Brain microvascular endothelial cell (primary cell): ENCODE measurements around the gene CDX2.

Experiments
- DNase-seq: peaks from one replicate; pipeline ENCODE4 v3.0.0-alpha.2; 2020
- H3K27ac ChIP-seq: fragments of 250-450 bp; sonication (Bioruptor Pico); 2 replicates; pipeline ENCODE4 v1.5.1; 2020; ENCODE audit warnings: mild to moderate bottlenecking, moderate library complexity
- H3K27me3 ChIP-seq: fragments of 250-450 bp; sonication (Bioruptor Pico); replicated peaks from 2 replicates; pipeline ENCODE4 v1.5.1; 2020; ENCODE audit warnings: mild to moderate bottlenecking
- H3K36me3 ChIP-seq: fragments of 250-450 bp; sonication (Bioruptor Pico); replicated peaks from 2 replicates; pipeline ENCODE4 v1.5.1; 2020; ENCODE audit warnings: mild to moderate bottlenecking
- H3K4me3 ChIP-seq: 2 replicates; pipeline ENCODE4 v1.5.1; 2011; ENCODE audit warnings: low read depth, mild to moderate bottlenecking, control low read depth, low read length, moderate library complexity
- CTCF ChIP-seq: IDR thresholded peaks from 2 replicates; pipeline ENCODE4 v1.5.1; 2011; ENCODE audit warnings: low read depth, mild to moderate bottlenecking, moderate library complexity, low read length, control low read depth, inconsistent platforms; ENCODE audit errors: missing control alignments
- in situ Hi-C: cut with HindIII; loops from 2 replicates; pipeline ENCODE4 v1.10.0; 2017; ENCODE audit warnings: low sequenced_read_pairs, low pct_ligation_motif_present

CDX2 gene

DNA sequence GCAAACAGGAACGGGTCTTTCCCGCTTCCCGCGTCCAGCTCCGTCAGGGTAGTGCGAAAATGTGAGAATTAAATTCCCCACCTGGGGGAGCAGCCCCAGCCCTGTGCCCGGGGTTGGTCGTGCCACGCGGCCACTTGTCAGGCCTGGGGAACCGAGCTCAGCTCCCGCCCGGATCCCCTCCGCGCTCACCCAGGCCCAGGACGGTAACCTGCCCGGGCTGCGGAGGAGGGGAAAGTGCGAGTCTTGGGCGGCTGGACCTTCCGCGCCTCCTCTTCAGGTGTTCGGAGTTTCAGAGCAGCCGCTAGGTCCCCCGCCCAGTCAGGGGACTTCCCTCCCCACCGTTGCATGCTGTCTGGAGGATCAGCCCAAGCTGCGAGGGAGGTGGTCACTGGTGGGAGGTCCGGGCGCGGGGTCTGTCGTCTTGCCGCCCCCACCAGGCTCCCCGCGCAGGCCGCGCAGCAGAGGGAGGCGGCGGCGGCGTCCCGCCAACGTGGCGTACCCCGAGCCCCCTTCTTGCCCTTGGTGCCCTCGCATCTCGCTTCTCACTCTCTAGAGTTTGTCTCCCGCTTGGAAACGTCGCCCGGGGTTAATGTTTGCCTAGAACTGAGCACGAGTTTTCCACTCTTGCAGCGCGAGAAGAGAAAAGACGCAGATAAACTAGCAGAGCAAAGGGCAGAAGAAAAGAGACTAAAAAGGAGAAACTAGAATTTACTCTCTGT lies 11.3 kb upstream of the CDX2 start:
- no peaks in the 10 kb centered on the region for H3K36me3 ChIP-seq
- H3K27ac ChIP-seq = no peak overlapping the region
- DNase-seq = no peak
- TF ChIP-seq CTCF = no peak
- in situ Hi-C loops = no loop called here
- no peak overlapping the region for H3K4me3 ChIP-seq
- peaks cover 76% of the 10 kb centered on the region for H3K27me3 ChIP-seq

DNA sequence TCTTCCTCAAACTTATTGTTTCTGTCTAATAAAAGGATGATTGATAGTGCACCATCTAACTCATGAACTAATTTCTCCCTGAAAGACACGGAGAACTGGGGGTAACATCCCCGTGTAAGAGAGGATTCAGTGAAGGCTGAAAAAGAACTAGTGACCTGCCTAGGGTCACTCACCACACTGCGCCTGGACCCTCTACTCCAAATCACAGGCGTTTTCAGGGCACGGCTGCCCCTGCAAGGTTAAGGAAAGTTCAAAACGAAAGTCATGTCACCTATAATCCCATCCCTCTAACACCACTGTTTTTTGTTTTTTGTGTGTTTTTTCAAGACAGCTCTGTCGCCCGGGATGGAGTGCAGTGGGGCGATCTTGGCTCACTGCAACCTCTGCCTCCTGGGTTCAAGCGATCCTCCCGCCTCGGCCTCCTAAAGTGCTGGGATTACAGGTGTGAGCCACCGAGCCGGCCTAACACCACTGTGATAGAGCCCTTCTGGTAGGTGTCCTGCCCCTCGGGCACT lies 10.7 kb upstream of the CDX2 start:
- no peak for DNase-seq
- peaks cover 82% of the 10 kb centered on the region for H3K27me3 ChIP-seq
- no peak overlapping the region for H3K27ac ChIP-seq
- no peak overlapping the region for H3K4me3 ChIP-seq
- in situ Hi-C loops = no loop called here
- no peak for TF ChIP-seq CTCF
- no peaks in the 10 kb centered on the region for H3K36me3 ChIP-seq

DNA sequence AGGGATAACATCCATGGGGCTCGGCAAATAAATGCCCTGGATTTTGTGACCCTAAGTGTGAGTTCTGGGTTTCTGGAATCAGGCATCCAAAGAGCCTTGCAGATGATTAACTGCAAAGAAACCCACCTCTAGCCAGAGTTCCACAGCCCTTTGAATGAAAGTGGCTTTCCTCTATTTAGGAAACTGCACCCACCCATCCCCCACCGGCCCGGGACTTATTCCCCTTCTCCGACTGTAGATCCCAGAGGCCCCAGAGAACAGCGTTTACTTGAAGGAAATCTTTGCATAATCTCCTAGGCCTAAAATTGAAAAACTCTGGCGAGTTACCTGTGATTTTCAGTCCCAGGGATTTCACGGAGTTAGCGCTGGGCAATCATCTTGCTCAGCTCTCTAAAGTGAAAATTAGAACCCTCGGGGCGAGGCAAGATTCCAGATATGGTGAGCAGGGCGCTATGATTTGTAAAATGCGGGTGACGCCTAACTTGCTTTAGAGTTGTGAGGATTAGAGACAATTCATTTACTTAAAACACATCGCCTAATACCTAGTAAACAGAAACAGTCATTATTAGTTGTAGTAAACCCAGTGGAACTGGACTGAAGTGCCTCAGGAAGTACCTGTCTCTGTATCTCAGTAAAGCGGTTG lies 10.0 kb upstream of the CDX2 start:
- no peak for TF ChIP-seq CTCF
- in situ Hi-C loops = no loop called here
- H3K27ac ChIP-seq = no peak overlapping the region
- no peaks in the 10 kb centered on the region for H3K36me3 ChIP-seq
- DNase-seq = no peak
- no peak overlapping the region for H3K4me3 ChIP-seq
- peaks cover 89% of the 10 kb centered on the region for H3K27me3 ChIP-seq

- DNase-seq = no peak
- Histone ChIP-seq H3K27ac (no peak overlapping the region), H3K36me3 (no peaks in the 10 kb centered on the region), H3K4me3 (no peak overlapping the region), H3K27me3 (peaks cover 96% of the 10 kb centered on the region)
- no peak for TF ChIP-seq CTCF
- in situ Hi-C loops = no loop called here
Observed at GRCh38 chr13:27978301-27978968, 9.3 kb upstream of the CDX2 start.

DNA sequence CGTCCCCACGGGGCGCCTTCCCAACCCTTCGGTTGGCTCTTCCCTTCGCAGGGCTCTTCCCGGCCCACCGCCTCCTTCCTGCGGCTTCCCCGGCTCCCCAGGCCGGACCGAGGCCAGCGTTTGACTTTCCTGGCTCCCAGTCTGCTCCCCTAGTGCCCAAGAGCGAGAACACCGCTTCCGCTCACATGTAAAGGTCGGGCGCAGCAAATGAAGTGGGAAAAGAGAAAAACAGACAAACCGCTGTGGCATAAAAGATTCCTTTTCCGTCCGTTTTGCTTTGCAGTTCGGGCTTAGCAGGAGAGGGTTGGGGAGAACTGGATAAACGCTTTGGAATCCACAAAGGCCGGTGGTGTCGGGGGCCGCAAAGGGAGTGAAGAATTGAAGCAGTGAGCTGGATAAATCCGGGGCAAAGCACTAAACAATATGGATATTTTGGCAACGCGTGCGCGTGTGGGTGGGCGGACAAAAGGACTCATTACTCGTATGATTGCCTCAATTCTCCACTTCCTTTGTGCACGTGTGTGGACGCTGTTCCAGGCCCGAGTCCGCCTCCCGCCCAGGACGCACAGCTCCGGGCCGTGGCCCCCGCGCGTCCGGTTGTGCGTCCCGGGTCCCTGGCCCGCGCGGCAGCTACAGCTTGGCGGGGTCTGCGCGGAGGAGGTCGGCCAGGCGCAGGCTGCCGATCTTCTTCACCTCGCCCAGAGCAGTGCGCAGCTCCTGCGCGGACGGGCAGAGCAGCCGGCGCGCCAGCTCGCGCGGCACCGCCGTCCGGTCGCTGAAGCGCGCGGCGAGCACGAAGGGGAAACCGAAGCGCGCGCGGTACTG lies 8.6 kb upstream of the CDX2 start:
- no peak for DNase-seq
- in situ Hi-C loops = no loop called here
- H3K27me3 ChIP-seq = peaks cover 96% of the 10 kb centered on the region

More for the DNA sequence above, 8.6 kb upstream of the CDX2 start:
- Histone ChIP-seq H3K36me3 (no peaks in the 10 kb centered on the region), H3K4me3 (no peak overlapping the region), H3K27ac (no peak overlapping the region)
- TF ChIP-seq CTCF = no peak
